CD4-positive, alpha-beta T cell treated with Interleukin-12 subunit alpha and Interleukin-12 subunit beta, for 1 hour (primary cell): ENCODE measurements around the gene CNFN.
"Not testable (repeated sequence)": the region's sequence is repeated elsewhere in the genome, so short reads cannot be mapped to it uniquely, and the experiment has no call there.

Experiments used
- DNase-seq: peaks from one replicate; pipeline ENCODE4 v3.0.0-alpha.2; 2020

Gene CNFN

GRCh38 chr19:42348211-42348610 lies 41.9 kb downstream of the CNFN start:
- DNase-seq = no peak

GRCh38 chr19:42345191-42345812 lies 44.8 kb downstream of the CNFN start:
- DNase-seq = no peak

- DNase-seq = no peak
Measured at GRCh38 chr19:42344336-42344893, 45.7 kb downstream of the CNFN start.

DNA sequence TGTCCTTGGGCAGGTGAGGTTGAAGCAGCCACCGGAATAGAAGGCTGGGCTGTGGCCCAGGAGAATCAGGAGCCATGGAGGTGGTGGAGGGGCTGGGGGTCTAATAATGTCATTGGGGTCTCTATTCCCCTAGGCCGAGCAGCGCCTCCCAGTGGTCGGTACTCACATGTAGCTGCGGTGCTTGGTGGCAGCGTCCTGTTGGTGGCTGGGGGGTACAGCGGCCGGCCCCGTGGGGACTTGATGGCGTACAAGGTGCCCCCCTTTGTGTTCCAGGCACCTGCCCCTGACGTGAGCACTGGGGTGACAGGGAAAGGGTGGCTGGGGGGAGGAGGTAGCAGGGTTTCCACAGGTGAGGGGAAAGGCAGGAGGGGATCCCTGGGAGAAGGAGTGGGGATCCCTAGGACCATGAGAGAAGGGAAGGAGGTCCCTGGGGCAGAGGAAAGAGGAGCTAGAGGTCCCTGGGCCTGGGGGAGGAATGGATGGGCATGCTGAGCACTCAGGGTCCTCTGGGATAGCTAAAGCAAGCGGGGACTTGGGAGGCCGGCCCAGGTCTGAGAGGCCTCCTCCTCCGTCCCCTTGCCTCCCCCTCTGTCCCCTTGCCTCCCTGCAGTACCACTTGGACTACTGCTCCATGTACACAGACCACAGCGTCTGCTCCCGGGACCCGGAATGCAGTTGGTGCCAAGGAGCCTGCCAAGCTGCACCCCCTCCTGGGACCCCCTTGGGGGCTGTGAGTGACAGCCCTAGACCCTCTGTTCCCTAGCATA lies 46.6 kb downstream of the CNFN start:
- DNase-seq = no peak

GRCh38 chr19:42339922-42340321 lies 50.2 kb downstream of the CNFN start:
- not testable (repeated sequence) for DNase-seq

DNA sequence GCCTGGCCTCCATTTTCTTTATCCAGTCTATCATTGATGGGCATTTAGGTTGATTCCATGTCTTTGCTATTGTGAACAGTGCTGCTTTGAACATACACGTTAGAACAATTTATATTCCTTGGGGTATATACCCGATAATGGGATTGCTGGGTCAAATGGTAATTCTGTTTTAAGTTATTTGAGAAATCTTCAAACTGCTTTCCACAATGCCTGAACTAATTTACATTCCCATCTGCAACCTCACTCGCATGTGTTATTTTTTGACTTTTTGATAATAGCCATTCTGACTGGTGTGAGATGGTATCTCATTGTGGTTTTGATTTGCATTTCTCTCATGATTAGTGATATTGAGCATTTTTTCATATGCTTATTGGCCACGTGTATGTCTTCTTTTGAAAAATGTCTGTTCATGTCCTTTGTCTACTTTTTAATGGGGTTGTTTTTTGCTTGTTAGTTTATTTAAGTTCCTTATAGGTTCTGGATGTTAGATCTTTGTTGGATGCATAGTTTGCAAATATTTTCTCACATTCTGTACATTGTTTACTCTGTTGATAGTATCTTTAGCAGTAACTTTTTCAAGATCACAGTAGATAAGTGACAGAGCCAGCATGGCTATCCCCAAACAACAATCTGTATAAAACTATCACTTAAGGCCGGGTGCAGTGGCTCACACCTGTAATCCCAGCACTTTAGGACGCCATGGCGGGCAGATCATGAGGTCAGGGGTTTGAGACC lies 50.8 kb downstream of the CNFN start:
- not testable (repeated sequence) for DNase-seq
